ENCODE results near the gene ATP6V0D1.

ATP6V0D1 gene

GRCh38 chr16:67392301-67393059, 88.5 kb downstream of the ATP6V0D1 start:
- no peak for DNase-seq (ENCODE audit: low spot score)

- no peak for DNase-seq (ENCODE audit: low spot score)
These were observed 89.3 kb downstream of the ATP6V0D1 start for GRCh38 chr16:67391424-67392300.

GRCh38 chr16:67390816-67391423, 90.0 kb downstream of the ATP6V0D1 start:
- no peak for DNase-seq (ENCODE audit: low spot score)

GRCh38 chr16:67389911-67390815, 90.8 kb downstream of the ATP6V0D1 start:
- DNase-seq (ENCODE audit: low spot score) = no peak

- no peak for DNase-seq (ENCODE audit: low spot score)
These were observed 92.4 kb downstream of the ATP6V0D1 start for GRCh38 chr16:67388591-67388990.

- DNase-seq (ENCODE audit: low spot score) = no peak
These were observed 92.8 kb downstream of the ATP6V0D1 start for GRCh38 chr16:67388191-67388590.
